ENCODE results near the gene PTGR3.

Gene PTGR3

DNA sequence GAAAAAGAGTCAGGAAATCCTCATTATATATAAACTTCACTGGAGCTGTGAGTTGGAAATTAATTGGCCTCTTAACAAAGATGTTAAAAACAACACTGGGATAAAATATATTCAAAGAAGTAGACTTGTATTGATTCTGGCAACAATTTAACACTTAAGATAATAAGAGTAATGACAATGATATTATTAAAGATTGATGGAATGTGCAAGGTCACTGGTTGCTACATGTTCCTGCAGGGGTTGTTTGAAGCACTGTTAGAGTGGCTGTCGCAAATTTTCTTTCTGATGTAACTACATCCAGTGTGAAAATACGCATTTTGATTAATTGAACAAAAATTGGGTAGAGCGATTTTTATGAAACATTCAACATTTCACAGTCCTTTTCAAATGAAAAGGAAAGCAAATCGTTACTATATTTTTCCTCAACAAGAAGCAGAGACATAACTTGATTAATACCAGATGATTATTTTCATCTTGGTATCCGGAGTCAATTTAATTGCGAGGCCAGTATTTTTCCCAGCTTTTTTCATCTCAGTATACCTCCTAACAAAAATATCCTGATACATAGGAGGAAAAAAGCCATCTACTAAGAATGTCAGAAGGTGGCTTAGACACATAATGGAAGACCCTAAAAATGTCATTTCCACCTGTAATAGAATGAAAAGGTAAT is 6.1 kb downstream of the PTGR3 start (continued):
- no peak for TF ChIP-seq PRDM2 (tag by site-specific recombination; IDR thresholded peaks at IDR 0.05; ENCODE audit: borderline replicate concordance)
- no peak for TF ChIP-seq ZNF24 (tag by site-specific recombination; IDR thresholded peaks at IDR 0.05)
- TF ChIP-seq HOXC10 (CRISPR knock-in tag; IDR thresholded peaks at IDR 0.05), result no peak
- TF ChIP-seq ZNF202 (tag by site-specific recombination; IDR thresholded peaks at IDR 0.05; ENCODE audit: borderline replicate concordance), result no peak
- TF ChIP-seq ZNF239 (tag by site-specific recombination; IDR thresholded peaks at IDR 0.05), result no peak
- no peak for TF ChIP-seq GFI1B (tag by site-specific recombination; IDR thresholded peaks at IDR 0.05)
- no peak for TF ChIP-seq REPIN1 (tag by site-specific recombination; IDR thresholded peaks at IDR 0.05; ENCODE audit: low read depth)
- no peak for TF ChIP-seq PRDM10 (tag by site-specific recombination; IDR thresholded peaks at IDR 0.05)
- TF ChIP-seq BCL11B (tag by site-specific recombination; IDR thresholded peaks at IDR 0.05; ENCODE audit: low read depth), result no peak
- no peak for TF ChIP-seq ZFHX2 (tag by site-specific recombination; conservative IDR thresholded peaks at IDR 0.05)
- no peak for TF ChIP-seq PRDM1 (tag by site-specific recombination; IDR thresholded peaks at IDR 0.05)
- TF ChIP-seq ZNF510 (tag by site-specific recombination; IDR thresholded peaks at IDR 0.05; ENCODE audit: insufficient replicate concordance), result no peak
- TF ChIP-seq ZXDB (tag by site-specific recombination; IDR thresholded peaks at IDR 0.05), result no peak
- TF ChIP-seq ZNF426 (tag by site-specific recombination; IDR thresholded peaks at IDR 0.05), result no peak
- no peak for TF ChIP-seq ZNF112 (tag by site-specific recombination; IDR thresholded peaks at IDR 0.05)

- H3K9me3 ChIP-seq (ENCODE audit: control insufficient read depth, insufficient read depth, low read depth, low read length), result no peaks in the 10 kb centered on the region
- H3K4me1 ChIP-seq (ENCODE audit: control insufficient read depth, insufficient read depth, low read length), result peaks cover 15% of the 10 kb centered on the region
- TF ChIP-seq, protein P1, sequence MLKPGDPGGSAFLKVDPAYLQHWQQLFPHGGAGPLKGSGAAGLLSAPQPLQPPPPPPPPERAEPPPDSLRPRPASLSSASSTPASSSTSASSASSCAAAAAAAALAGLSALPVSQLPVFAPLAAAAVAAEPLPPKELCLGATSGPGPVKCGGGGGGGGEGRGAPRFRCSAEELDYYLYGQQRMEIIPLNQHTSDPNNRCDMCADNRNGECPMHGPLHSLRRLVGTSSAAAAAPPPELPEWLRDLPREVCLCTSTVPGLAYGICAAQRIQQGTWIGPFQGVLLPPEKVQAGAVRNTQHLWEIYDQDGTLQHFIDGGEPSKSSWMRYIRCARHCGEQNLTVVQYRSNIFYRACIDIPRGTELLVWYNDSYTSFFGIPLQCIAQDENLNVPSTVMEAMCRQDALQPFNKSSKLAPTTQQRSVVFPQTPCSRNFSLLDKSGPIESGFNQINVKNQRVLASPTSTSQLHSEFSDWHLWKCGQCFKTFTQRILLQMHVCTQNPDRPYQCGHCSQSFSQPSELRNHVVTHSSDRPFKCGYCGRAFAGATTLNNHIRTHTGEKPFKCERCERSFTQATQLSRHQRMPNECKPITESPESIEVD (tag by site-specific recombination; IDR thresholded peaks at IDR 0.05), result peak; percentile 79
- TF ChIP-seq, protein P2, sequence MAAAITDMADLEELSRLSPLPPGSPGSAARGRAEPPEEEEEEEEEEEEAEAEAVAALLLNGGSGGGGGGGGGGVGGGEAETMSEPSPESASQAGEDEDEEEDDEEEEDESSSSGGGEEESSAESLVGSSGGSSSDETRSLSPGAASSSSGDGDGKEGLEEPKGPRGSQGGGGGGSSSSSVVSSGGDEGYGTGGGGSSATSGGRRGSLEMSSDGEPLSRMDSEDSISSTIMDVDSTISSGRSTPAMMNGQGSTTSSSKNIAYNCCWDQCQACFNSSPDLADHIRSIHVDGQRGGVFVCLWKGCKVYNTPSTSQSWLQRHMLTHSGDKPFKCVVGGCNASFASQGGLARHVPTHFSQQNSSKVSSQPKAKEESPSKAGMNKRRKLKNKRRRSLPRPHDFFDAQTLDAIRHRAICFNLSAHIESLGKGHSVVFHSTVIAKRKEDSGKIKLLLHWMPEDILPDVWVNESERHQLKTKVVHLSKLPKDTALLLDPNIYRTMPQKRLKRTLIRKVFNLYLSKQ (tag by site-specific recombination; IDR thresholded peaks at IDR 0.05; ENCODE audit: borderline replicate concordance), result no peak
- no peak for TF ChIP-seq ZBTB21 (tag by site-specific recombination; IDR thresholded peaks at IDR 0.05)
- no peak for TF ChIP-seq ZNF155 (tag by site-specific recombination; IDR thresholded peaks at IDR 0.05)
- no peak overlapping the region for H3K27ac ChIP-seq (ENCODE audit: extremely low read depth, low read depth, low read length)
- POLR2A ChIA-PET, result no interaction called here
- H3K4me3 ChIP-seq (ENCODE audit: low read depth, low read length), result no peak overlapping the region
- peaks cover 3 to 4% of the 10 kb centered on the region in 2 experiments; a peak in 2 of 3 replicates for H3K36me3 ChIP-seq (ENCODE audit: control insufficient read depth in 2 of 2, insufficient read depth in 1 of 2, low read length in 2 of 2)
- CTCF ChIA-PET, result interaction anchor here (0.6 to 0.7 kb wide), 3 partner anchors 264 to 1383 kb away, joined by 3 to 4 read pairs (median 3); no protein-coding TSS in a partner anchor
Observed at GRCh38 chr18:75201282-75202270, 7.4 kb downstream of the PTGR3 start.
